Peyer's patch (tissue), 4 donors: Measurements from ENCODE around the gene OR2L8. TPM values are rescaled to one million over a fixed set of nuclear protein-coding genes. Genes with fewer than 3 reads are reported as not detected.

Experiments used
- DNase-seq, 3 donors: peaks; one replicate each; pipeline ENCODE4 v3.0.0-alpha.2; 2017 to 2019
- H3K27ac ChIP-seq, 4 donors: fragments of 200-600 bp; sonication (generic); one replicate each; pipeline ENCODE4 v1.5.1; 2016 to 2019
- H3K27me3 ChIP-seq, 2 donors: fragments of 200-600 bp; sonication (generic); one replicate each; pipeline ENCODE4 v1.5.1; 2019
- H3K36me3 ChIP-seq, 3 donors: fragments of 200-600 bp; sonication (generic); one replicate each; pipeline ENCODE4 v1.5.1; 2016 to 2019
- H3K4me1 ChIP-seq, 4 donors: fragments of 200-600 bp; sonication (generic); one replicate each; pipeline ENCODE4 v1.5.1; 2016 to 2019
- H3K4me3 ChIP-seq, 4 donors: fragments of 200-600 bp; sonication (generic); 1 replicate in 3 of 4; 2 replicates in 1 of 4; pipeline ENCODE4 v1.5.1; 2016 to 2019; ENCODE audit warnings: mild to moderate bottlenecking in 1 of 4
- H3K9me3 ChIP-seq, 4 donors: fragments of 200-600 bp; sonication (generic); one replicate each; pipeline ENCODE4 v1.5.1; 2016 to 2019; ENCODE audit warnings: mild to moderate bottlenecking in 1 of 4
- POLR2A ChIP-seq, 2 donors: fragments of 450-650 bp; IDR thresholded peaks; one replicate each; pipeline ENCODE4 v1.5.1; 2017; ENCODE audit warnings: antibody characterized with exemption in 2 of 2, mild to moderate bottlenecking in 2 of 2, moderate library complexity in 2 of 2
- total RNA-seq, 4 donors: library from RNA; depleted of rRNA; stranded (reverse); fragments of >200 nt; gene quantifications; one replicate each; pipeline ENCODE4 v1.1.0, GENCODE V29; 2016
- TF ChIP-seq, protein P1 (sequence below), 6 experiments: fragments of 450-650 bp in 4 of 6; fragments of 200-600 bp in 2 of 6; sonication (generic) in 1 of 6; IDR thresholded peaks; one replicate each; pipeline ENCODE4 v1.5.1; 2017 to 2019; ENCODE audit warnings: antibody characterized with exemption in 6 of 6, mild to moderate bottlenecking in 3 of 6, moderate library complexity in 1 of 6

OR2L8 gene
- total RNA-seq, 4 donors from 2014 or later, result not detected

DNA sequence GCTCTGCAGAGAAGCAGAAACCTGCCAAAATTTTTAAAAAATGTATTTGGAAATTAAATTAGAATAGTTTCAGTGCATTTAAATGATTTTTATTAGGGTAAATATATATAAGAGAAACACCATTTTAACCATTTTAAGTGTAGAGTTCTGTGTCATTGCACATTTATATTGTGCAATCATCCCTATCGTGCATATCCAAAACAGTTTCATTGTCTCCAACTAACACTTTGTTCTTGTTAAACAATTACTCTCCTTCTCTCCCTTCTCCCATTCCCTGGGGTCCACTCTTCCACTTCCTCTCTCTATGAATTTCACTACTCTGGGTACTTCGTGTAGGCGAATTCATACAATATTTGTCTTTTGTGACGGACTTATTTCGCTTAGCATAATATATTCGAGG lies 6.0 kb upstream of the OR2L8 start:
- H3K4me1 ChIP-seq, result no peaks in the 10 kb centered on the region
- H3K9me3 ChIP-seq, result no peaks in the 10 kb centered on the region
- no peaks in the 10 kb centered on the region for H3K27me3 ChIP-seq
- H3K4me3 ChIP-seq, result no peak overlapping the region
- no peak for DNase-seq
- no peaks in the 10 kb centered on the region for H3K36me3 ChIP-seq
- TF ChIP-seq, protein P1, sequence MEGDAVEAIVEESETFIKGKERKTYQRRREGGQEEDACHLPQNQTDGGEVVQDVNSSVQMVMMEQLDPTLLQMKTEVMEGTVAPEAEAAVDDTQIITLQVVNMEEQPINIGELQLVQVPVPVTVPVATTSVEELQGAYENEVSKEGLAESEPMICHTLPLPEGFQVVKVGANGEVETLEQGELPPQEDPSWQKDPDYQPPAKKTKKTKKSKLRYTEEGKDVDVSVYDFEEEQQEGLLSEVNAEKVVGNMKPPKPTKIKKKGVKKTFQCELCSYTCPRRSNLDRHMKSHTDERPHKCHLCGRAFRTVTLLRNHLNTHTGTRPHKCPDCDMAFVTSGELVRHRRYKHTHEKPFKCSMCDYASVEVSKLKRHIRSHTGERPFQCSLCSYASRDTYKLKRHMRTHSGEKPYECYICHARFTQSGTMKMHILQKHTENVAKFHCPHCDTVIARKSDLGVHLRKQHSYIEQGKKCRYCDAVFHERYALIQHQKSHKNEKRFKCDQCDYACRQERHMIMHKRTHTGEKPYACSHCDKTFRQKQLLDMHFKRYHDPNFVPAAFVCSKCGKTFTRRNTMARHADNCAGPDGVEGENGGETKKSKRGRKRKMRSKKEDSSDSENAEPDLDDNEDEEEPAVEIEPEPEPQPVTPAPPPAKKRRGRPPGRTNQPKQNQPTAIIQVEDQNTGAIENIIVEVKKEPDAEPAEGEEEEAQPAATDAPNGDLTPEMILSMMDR (IDR thresholded peaks at IDR 0.05), result no peak
- TF ChIP-seq POLR2A (IDR thresholded peaks at IDR 0.05), result no peak
- no peak overlapping the region for H3K27ac ChIP-seq

DNA sequence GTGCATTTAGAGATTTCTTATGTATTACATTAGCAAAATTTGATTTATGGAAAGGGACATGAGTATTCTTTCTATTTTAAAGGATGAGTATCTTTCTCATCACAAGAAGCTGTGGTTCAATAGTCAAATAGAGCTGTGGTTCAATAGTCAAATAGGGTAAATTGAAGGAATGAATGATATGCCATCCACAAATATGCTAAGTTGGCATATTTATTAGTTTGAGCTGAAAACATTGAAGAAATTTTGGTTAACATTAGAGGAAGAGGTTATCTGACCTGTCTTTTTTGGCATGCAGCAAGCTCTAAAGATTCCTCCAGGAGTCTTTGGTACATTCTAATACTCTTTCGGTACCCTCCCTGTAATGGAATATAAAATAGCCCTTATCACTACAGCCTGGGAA lies 4.8 kb downstream of the OR2L8 start:
- H3K36me3 ChIP-seq, result no peaks in the 10 kb centered on the region
- H3K9me3 ChIP-seq, result peaks cover 0 to 2% (median 0%) of the 10 kb centered on the region in 4 donors
- no peak for DNase-seq
- H3K4me3 ChIP-seq, result no peak overlapping the region
- H3K27me3 ChIP-seq, result no peaks in the 10 kb centered on the region
- no peak overlapping the region for H3K27ac ChIP-seq
- no peaks in the 10 kb centered on the region for H3K4me1 ChIP-seq
- TF ChIP-seq, protein P1 (IDR thresholded peaks at IDR 0.05), result no peak
- TF ChIP-seq POLR2A (IDR thresholded peaks at IDR 0.05), result no peak

DNA sequence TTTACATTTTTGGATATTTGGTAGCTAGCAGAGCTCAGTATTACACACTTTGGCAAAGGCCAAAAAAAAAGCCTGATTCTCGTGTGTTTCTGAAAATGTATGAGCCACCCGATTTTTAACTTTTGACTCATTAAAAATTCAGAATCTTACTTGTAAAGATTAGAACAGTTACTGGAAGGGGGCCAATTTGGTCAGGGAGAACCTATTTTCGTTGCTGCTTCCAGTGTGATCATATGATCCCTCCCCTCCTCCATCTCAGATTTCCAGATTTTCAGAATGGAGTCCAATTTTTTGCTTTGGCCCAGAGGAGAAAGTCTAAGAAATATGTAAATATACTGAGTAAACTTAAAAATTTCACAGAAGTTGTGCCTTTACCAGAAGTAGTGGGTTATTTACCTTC lies 13.1 kb downstream of the OR2L8 start:
- no peaks in the 10 kb centered on the region for H3K36me3 ChIP-seq
- no peaks in the 10 kb centered on the region for H3K9me3 ChIP-seq
- no peaks in the 10 kb centered on the region for H3K27me3 ChIP-seq
- no peak for TF ChIP-seq POLR2A (IDR thresholded peaks at IDR 0.05)
- TF ChIP-seq, protein P1 (IDR thresholded peaks at IDR 0.05), result no peak
- no peak overlapping the region for H3K4me3 ChIP-seq
- no peak overlapping the region for H3K27ac ChIP-seq
- no peak for DNase-seq
- H3K4me1 ChIP-seq, result no peaks in the 10 kb centered on the region

DNA sequence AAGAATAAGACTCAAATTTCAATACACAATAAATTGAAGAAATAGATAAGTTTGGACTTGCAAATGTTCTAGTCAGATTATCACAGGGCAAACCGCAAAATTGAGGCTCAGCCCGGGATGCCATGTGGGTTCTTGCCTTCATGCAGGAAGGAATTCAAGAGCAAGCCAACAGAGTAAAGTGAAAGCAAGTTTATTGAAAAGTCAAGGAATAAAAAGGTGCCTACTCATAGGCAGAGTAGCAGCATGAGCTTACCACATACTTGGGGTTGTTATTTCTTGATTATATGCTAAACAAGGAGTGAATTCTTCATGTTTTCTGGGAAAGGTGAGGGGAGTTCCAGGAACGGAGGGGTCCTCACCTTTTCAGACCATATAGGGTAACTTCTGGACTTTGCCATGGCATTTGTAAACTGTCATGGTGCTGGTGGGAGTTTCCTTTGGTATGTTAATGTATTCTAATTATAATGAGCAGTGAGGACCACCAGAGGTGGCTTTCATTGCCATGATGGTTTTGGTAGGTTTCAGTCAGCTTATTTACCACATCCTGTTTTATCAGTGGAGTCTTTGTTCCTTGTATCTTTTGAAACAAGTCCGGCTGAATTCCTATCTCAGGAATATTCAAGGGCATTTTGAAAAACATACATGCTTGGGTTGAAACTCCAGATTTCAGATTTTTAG lies 14.4 kb downstream of the OR2L8 start:
- no peak overlapping the region for H3K27ac ChIP-seq
- H3K4me1 ChIP-seq, result no peaks in the 10 kb centered on the region
- H3K36me3 ChIP-seq, result no peaks in the 10 kb centered on the region
- H3K9me3 ChIP-seq, result no peaks in the 10 kb centered on the region
- no peaks in the 10 kb centered on the region for H3K27me3 ChIP-seq
- DNase-seq, result no peak
- TF ChIP-seq, protein P1 (IDR thresholded peaks at IDR 0.05), result no peak
- no peak for TF ChIP-seq POLR2A (IDR thresholded peaks at IDR 0.05)
- no peak overlapping the region for H3K4me3 ChIP-seq

GRCh38 chr1:247964933-247965332 lies 16.3 kb downstream of the OR2L8 start, which contains the start of gene OR2AK2:
Gene OR2AK2, plus strand, starts transcription at chr1:247965233. Its CDS starts 144 bp downstream, at chr1:247965377.
- H3K4me3 ChIP-seq, result no peak within 1 kb of the TSS
- no peak for TF ChIP-seq POLR2A (IDR thresholded peaks at IDR 0.05)
- TF ChIP-seq, protein P1 (IDR thresholded peaks at IDR 0.05), result no peak
- no peak for DNase-seq

More at GRCh38 chr1:247964933-247965332, 16.3 kb downstream of the OR2L8 start, which contains the start of gene OR2AK2:
- H3K27ac ChIP-seq, result no peak within 1 kb of the TSS
- H3K36me3 ChIP-seq, result no peaks in the 10 kb centered on the region
- H3K9me3 ChIP-seq, result no peaks in the 10 kb centered on the region
- no peaks in the 10 kb centered on the region for H3K4me1 ChIP-seq
- H3K27me3 ChIP-seq, result no peaks in the 10 kb centered on the region
